ENCODE data around the gene FOXP1.

Gene FOXP1

GRCh38 chr3:71070497-71071463 is 512.7 kb downstream of the FOXP1 start:
- no peaks in the 10 kb centered on the region for H3K27me3 Mint-ChIP-seq
- peak overlapping the region; percentile 43 for H3K4me3 Mint-ChIP-seq
- H3K4me1 Mint-ChIP-seq (ENCODE audit: low read depth): peaks cover 100% of the 10 kb centered on the region
- peak overlapping the region; percentile 89 for H3K27ac Mint-ChIP-seq
- H3K9me3 Mint-ChIP-seq: no peaks in the 10 kb centered on the region
- peaks cover 50% of the 10 kb centered on the region for H3K36me3 Mint-ChIP-seq (ENCODE audit: low read depth)

DNA sequence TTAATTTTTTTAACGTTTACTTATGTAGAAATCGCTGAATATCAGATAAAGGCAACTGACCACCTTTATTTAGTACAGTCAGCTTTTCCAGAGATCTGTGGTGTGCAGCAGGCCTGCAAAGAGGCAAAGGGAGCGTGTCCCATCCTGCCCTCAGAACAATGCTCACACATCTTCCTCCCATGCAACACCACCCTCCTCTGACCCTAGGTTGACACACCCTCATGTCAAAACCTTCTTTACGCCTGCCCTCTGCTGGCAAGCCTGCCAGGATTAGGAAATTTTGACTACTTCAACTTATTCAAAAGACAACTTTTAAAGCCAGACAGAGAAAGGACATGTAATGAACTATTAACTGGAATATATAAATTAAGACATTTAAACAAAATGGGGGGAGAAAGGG is 513.7 kb downstream of the FOXP1 start:
- H3K27ac Mint-ChIP-seq: peak overlapping the region; percentile 89
- H3K27me3 Mint-ChIP-seq: no peaks in the 10 kb centered on the region
- H3K9me3 Mint-ChIP-seq: no peaks in the 10 kb centered on the region
- H3K4me1 Mint-ChIP-seq (ENCODE audit: low read depth): peaks cover 92% of the 10 kb centered on the region
- peaks cover 48% of the 10 kb centered on the region for H3K36me3 Mint-ChIP-seq (ENCODE audit: low read depth)
- H3K4me3 Mint-ChIP-seq: peak overlapping the region; percentile 43

DNA sequence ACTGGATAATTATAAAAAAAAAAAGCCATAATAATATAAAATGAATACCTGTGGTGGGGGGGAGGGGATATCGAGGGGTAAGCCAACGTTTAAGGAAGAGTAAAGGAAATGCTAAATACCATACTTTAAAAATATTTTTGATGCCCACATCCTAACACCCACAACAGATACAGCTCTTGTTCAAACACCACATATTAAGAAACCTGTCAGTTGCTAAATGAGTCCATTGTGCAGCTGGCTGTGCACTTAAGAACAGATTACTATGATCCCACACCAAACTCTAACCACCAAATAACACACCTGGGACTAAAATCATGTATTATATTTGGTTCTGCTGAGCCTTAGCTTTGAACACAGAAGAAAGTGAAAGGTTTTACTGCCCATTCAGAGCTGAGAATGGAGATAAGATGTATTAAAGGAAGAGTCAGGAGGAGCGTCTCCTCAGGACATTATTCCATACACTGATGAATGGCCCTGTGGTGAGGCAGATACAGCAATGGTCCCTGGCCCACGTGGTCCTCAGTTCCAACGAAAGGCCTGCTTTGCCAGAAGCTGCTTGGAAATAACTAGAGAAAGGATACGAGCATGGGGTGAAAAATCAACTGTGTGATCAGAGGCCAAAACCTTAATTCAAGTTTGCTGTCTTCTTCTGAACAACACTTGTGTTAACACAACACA is 515.4 kb downstream of the FOXP1 start:
- Mint-ChIP-seq H3K36me3 (ENCODE audit: low read depth) (peaks cover 34% of the 10 kb centered on the region), H3K9me3 (no peaks in the 10 kb centered on the region), H3K4me3 (peak overlapping the region; percentile 60), H3K4me1 (ENCODE audit: low read depth) (peaks cover 76% of the 10 kb centered on the region), H3K27me3 (no peaks in the 10 kb centered on the region), H3K27ac (peak overlapping the region; percentile 90)

GRCh38 chr3:71066849-71067261 is 516.7 kb downstream of the FOXP1 start:
- Mint-ChIP-seq H3K27ac (peak overlapping the region; percentile 90), H3K9me3 (no peaks in the 10 kb centered on the region), H3K27me3 (no peaks in the 10 kb centered on the region), H3K4me3 (peak overlapping the region; percentile 87), H3K4me1 (ENCODE audit: low read depth) (peaks cover 69% of the 10 kb centered on the region), H3K36me3 (ENCODE audit: low read depth) (peaks cover 34% of the 10 kb centered on the region)

- H3K9me3 Mint-ChIP-seq: no peaks in the 10 kb centered on the region
- H3K4me3 Mint-ChIP-seq: peak overlapping the region; percentile 87
- peak overlapping the region; percentile 90 for H3K27ac Mint-ChIP-seq
- peaks cover 38% of the 10 kb centered on the region for H3K36me3 Mint-ChIP-seq (ENCODE audit: low read depth)
- no peaks in the 10 kb centered on the region for H3K27me3 Mint-ChIP-seq
- peaks cover 69% of the 10 kb centered on the region for H3K4me1 Mint-ChIP-seq (ENCODE audit: low read depth)
Measured at GRCh38 chr3:71066356-71066755, 517.2 kb downstream of the FOXP1 start.

- no peaks in the 10 kb centered on the region for H3K27me3 Mint-ChIP-seq
Measured at GRCh38 chr3:71065764-71066013, 517.8 kb downstream of the FOXP1 start.

GRCh38 chr3:71064956-71065763 is 518.4 kb downstream of the FOXP1 start:
- Mint-ChIP-seq H3K4me3 (peak overlapping the region; percentile 87), H3K4me1 (ENCODE audit: low read depth) (peaks cover 69% of the 10 kb centered on the region), H3K27ac (peak overlapping the region; percentile 90), H3K36me3 (ENCODE audit: low read depth) (peaks cover 44% of the 10 kb centered on the region), H3K9me3 (no peaks in the 10 kb centered on the region), H3K27me3 (no peaks in the 10 kb centered on the region)

More at GRCh38 chr3:71065764-71066013, 517.8 kb downstream of the FOXP1 start:
- Mint-ChIP-seq H3K36me3 (ENCODE audit: low read depth) (peaks cover 41% of the 10 kb centered on the region), H3K4me3 (peak overlapping the region; percentile 87), H3K9me3 (no peaks in the 10 kb centered on the region), H3K4me1 (ENCODE audit: low read depth) (peaks cover 69% of the 10 kb centered on the region), H3K27ac (peak overlapping the region; percentile 90)

DNA sequence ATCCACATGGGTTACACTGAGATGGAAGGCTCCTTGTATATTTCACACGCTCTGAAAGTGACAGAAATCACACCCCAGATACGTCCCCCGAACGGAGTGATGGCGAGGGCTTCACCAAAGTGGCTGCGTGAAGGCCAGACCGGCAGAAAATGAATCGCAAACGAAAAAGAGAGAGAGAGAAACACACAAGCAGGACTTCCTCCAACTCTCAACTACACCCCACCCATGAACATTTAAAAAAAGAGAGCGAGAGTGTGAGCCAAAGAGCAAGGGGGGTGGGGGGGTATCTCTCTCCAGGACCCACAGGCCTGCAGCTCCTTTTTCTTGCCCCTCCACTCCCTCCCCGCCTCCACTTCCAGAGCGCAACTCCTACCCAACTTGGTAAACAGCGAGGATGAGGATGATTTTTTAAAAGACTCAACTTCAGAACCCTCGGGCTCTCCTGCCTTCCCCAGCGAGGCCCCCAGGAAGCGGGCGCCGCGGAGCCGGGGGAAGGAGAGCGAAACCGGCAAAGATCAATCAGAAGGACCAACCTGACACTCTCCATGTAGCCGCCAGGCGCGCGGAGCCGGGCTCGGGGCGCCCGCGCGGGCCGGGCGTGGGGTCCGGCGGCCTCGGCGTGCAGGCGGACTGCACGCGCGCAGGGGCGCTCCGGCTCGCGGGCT is 519.1 kb downstream of the FOXP1 start:
- H3K4me1 Mint-ChIP-seq (ENCODE audit: low read depth): peaks cover 69% of the 10 kb centered on the region
- H3K27ac Mint-ChIP-seq: no peak overlapping the region
- no peaks in the 10 kb centered on the region for H3K27me3 Mint-ChIP-seq
- H3K36me3 Mint-ChIP-seq (ENCODE audit: low read depth): peaks cover 40% of the 10 kb centered on the region
- H3K9me3 Mint-ChIP-seq: no peaks in the 10 kb centered on the region
- H3K4me3 Mint-ChIP-seq: no peak overlapping the region

GRCh38 chr3:71063773-71064290 is 519.7 kb downstream of the FOXP1 start:
- Mint-ChIP-seq H3K27ac (no peak overlapping the region), H3K4me1 (ENCODE audit: low read depth) (peaks cover 69% of the 10 kb centered on the region), H3K9me3 (no peaks in the 10 kb centered on the region), H3K36me3 (ENCODE audit: low read depth) (peaks cover 40% of the 10 kb centered on the region), H3K27me3 (no peaks in the 10 kb centered on the region), H3K4me3 (no peak overlapping the region)

- H3K4me3 Mint-ChIP-seq: no peak overlapping the region
- no peaks in the 10 kb centered on the region for H3K27me3 Mint-ChIP-seq
- peaks cover 35% of the 10 kb centered on the region for H3K36me3 Mint-ChIP-seq (ENCODE audit: low read depth)
- H3K27ac Mint-ChIP-seq: no peak overlapping the region
- no peaks in the 10 kb centered on the region for H3K9me3 Mint-ChIP-seq
- peaks cover 69% of the 10 kb centered on the region for H3K4me1 Mint-ChIP-seq (ENCODE audit: low read depth)
Measured at GRCh38 chr3:71062952-71063772, 520.4 kb downstream of the FOXP1 start.

DNA sequence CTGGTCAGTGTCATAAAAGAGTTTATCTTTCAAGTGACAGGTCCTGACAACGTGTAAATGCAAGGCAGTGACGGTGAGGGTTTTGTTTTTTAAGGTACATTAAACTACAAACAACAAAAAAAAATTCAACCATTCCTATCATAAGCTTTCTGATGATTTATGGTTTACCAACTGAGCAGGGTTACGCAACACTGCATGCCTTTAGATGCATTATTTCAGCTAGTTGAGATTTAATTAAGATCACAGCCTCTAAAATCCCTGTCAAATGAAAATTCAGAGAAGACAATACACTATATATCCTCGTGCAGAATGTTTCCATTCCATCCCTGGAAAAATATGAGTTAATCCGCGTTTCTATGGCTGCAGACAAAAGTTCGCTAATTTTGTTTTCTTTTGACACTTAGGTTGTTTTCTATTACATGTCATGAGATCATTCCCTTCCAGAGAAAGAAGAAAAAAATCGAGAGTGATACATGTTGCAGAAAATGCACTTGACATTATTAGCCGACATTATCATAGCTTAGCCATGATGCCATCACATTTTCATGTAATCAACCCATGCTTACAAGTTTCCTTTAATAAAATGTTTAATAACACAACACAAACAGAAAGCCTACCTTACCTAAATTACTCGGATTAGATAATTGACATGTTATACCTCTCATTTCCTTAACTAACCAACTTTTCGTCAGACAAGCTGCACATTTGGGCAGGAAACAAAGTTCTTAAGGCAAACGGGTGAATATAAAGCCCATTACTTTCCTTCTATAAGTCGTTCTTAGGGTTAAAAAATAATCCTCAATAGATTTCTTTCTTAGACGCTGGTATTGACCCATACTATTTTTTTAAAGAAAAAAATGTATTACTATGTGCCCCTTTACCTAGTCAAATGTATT is 521.2 kb downstream of the FOXP1 start:
- no peaks in the 10 kb centered on the region for H3K27me3 Mint-ChIP-seq
- no peak overlapping the region for H3K27ac Mint-ChIP-seq
- H3K9me3 Mint-ChIP-seq: no peaks in the 10 kb centered on the region
- H3K36me3 Mint-ChIP-seq (ENCODE audit: low read depth): peaks cover 33% of the 10 kb centered on the region
- peaks cover 69% of the 10 kb centered on the region for H3K4me1 Mint-ChIP-seq (ENCODE audit: low read depth)
- no peak overlapping the region for H3K4me3 Mint-ChIP-seq

- no peaks in the 10 kb centered on the region for H3K27me3 Mint-ChIP-seq
- peaks cover 37% of the 10 kb centered on the region for H3K36me3 Mint-ChIP-seq (ENCODE audit: low read depth)
- peaks cover 69% of the 10 kb centered on the region for H3K4me1 Mint-ChIP-seq (ENCODE audit: low read depth)
- no peak overlapping the region for H3K4me3 Mint-ChIP-seq
- no peak overlapping the region for H3K27ac Mint-ChIP-seq
- no peaks in the 10 kb centered on the region for H3K9me3 Mint-ChIP-seq
Measured at GRCh38 chr3:71061581-71061980, 521.9 kb downstream of the FOXP1 start.

DNA sequence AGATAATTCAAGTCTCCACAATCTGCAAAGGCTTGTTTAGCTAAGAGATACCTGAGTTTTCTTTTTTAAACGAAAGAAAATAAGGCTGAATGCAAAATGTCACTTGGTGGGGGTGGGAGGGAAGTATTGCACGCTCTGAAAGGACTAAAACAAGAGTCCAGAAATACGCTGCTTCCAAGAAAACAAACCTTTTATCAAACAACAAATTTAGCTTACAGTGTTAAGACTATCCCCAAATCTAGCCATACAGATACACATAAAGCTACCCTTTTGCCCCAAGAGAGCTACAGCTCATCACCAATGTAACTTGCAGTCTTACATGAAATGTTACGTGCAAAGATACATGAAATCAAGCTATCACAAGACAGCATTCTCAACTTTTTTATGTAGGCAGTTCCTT is 522.5 kb downstream of the FOXP1 start:
- Mint-ChIP-seq H3K36me3 (ENCODE audit: low read depth) (peaks cover 39% of the 10 kb centered on the region), H3K4me1 (ENCODE audit: low read depth) (peaks cover 69% of the 10 kb centered on the region), H3K27ac (no peak overlapping the region), H3K27me3 (no peaks in the 10 kb centered on the region), H3K4me3 (no peak overlapping the region), H3K9me3 (no peaks in the 10 kb centered on the region)
